ENCODE measurements around the gene FBXL20.
"Not testable (repeated sequence)": the region's sequence is repeated elsewhere in the genome, so short reads cannot be mapped to it uniquely, and the experiment has no call there.

The FBXL20 gene

GRCh38 chr17:39325528-39326240 is 75.7 kb downstream of the FBXL20 start:
- FAIRE-seq = no peak

DNA sequence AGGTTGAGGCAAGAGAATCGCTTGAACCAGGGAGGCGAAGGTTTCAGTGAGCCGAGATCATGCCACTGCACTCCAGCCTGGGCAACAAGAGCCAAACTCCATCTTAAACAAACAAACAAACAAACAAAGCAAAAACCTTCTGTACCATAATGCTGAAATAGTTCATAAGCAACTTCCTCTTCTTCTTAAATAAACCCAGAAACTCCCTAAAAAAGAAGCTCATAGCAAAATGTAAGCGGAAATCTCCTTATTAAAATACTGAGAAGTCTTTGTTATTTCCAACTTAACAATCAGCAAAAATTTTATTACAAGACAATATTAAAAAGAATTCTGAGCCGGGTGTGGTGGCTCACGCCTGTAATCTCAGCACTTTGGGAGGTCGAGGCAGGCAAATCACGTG is 82.8 kb downstream of the FBXL20 start:
- no peak for FAIRE-seq

DNA sequence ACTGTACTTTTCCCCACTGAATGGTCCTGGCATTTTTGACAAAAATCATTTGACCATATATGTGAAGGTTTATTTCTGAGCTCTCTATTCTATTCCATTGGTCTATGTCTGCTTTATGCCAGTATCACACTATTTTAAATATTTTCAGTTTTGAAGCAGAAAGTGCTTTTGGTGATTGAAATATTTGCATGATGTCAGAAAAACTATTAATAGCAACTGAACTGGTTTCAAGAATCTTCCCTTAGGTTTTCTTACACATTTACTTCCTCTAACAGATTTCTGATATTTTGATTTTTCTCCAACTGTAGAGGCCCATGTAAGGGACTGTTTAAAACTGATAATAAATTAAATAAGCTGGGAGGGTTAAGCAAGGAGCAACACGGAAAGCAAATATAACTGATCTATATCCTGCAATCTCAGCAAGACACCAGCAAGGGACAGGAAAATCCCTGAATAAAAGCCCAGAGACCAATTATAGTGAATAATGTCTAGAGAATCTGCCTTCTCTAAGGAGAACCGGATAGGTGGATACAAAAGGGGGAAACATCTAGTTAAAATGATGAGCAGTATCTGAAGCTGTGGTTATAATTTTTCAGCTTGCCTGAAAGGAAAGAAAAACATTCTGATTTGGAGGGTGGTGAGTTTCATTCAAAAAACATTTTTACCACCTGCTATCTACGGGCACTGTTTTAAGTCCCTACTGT is 94.8 kb downstream of the FBXL20 start:
- no peak for FAIRE-seq

GRCh38 chr17:39305978-39306377 is 95.4 kb downstream of the FBXL20 start:
- FAIRE-seq = no peak

GRCh38 chr17:39304188-39304587 is 97.2 kb downstream of the FBXL20 start:
- FAIRE-seq = no peak

DNA sequence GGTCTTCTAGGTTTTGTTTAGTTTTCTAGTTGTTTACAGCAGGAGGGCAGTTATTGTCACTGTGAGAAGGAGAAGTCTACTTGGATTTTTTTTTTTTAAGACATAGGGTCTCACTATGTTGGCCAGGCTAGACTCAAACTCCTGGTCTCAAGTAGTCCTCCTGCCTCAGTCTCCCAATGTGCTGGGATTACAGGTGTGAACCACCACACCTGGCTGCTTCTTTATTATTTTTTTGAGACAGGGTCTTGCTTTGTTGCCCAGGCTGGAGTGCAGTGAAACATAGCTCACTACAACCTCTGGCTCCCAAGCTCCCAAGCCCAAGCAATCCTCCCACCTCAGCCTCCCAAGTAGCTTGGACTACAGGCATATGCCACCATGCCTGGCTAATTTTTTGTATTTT is 107.4 kb downstream of the FBXL20 start:
- FAIRE-seq = no peak

GRCh38 chr17:39292546-39292945 is 108.9 kb downstream of the FBXL20 start:
- FAIRE-seq = not testable (repeated sequence)

GRCh38 chr17:39286513-39286912 is 114.9 kb downstream of the FBXL20 start:
- not testable (repeated sequence) for FAIRE-seq

- no peak for FAIRE-seq
Observed at GRCh38 chr17:39284685-39285084, 116.7 kb downstream of the FBXL20 start.

- no peak for FAIRE-seq
Observed at GRCh38 chr17:39283896-39284295, 117.5 kb downstream of the FBXL20 start.

- FAIRE-seq = no peak
Observed at GRCh38 chr17:39283098-39283497, 118.3 kb downstream of the FBXL20 start.

GRCh38 chr17:39281806-39282205 is 119.6 kb downstream of the FBXL20 start:
- FAIRE-seq = no peak

- not testable (repeated sequence) for FAIRE-seq
Observed at GRCh38 chr17:39278246-39278645, 123.2 kb downstream of the FBXL20 start.

GRCh38 chr17:39277110-39277509 is 124.3 kb downstream of the FBXL20 start:
- FAIRE-seq = no peak

DNA sequence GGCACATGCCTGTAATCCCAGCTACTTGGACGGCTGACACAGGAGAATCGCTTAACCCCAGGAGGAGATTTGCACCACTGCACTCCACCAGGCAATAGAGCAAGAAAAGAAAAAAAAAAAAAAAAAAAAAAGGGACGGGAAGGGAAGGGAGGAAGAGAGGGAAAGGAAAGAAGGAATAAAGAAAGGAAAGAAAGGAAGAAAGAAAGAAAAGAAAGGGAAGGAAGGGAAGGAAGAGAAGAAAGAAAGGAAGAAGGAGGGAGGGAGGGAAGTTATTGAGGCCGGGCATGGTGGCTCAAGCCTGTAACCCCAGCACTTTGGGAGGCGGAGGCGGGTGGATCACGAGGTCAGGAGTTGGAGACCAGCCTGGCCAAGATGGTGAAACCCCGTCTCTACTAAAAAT is 125.3 kb downstream of the FBXL20 start:
- no peak for FAIRE-seq

DNA sequence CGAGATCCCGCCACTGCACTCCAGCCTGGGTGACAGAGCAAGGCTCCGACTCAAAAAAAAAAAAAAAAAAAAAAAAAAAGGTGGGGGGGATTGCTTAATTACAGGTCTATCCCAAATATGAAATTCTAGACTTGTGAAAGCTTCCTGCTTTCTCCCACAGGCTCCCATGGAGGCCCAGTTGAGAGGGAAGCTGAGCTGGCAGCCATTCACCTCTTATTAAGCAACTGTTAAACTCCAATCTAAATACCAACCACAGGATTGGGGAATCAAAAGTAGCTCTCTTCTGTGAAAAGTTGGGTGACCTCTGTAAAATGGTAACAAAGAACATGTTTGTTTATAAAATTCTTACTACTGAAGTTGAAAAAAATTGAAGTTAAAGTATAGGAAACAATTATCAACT is 129.9 kb downstream of the FBXL20 start:
- no peak for FAIRE-seq

GRCh38 chr17:39270923-39271322 is 130.5 kb downstream of the FBXL20 start:
- no peak for FAIRE-seq

DNA sequence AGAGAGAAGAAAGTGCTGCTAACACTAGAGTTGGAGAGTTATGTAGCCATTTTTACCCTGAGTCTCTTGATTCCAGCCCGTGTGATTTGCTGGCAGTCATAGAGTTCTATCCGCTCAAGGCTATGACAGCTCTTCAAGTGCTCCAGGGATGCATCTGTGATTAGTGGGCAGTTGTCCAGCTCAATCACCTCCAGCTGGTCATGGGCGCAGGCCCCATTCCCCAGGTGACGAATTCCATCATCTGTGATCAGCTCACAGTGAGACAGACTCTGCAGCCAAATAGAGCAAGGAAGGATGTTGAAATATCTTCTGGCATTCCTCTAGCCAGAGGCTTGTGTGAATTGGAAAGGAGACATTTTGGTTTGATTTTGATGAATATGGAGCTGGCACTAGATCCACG is 137.3 kb downstream of the FBXL20 start:
- no peak for FAIRE-seq

GRCh38 chr17:39261286-39261685 is 140.1 kb downstream of the FBXL20 start:
- no peak for FAIRE-seq

DNA sequence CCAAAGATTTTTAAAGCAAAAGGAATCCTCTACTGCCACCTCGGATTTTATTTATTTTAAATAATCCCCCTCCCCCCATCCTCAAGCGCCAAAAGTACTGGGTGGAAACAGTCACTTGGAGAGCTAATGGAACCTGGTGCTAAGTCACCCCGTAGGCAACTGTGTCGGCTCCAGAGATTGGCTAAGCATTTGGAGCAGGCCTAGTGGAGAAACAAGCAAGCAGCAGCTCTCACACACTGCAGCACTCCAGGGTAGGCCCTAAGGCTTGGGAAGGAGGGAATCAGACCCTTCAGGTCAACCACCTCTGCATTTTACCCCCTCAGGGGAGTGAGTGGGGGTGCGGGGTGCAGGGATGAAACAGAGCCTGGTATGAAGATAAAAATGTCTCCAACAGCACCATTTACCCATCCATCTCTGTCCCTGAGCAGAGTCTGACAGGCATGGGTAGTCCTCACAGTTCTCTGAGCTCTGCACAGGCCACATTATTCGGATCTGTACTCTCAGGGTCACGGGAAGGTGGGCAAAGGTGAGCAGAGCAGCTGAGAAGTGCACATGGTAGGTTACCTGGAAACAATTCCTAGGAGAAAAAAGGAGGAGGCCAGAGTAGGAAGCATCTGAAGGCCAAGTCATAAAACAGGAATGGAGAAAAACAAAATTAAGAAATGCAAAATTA is 148.5 kb downstream of the FBXL20 start:
- FAIRE-seq = no peak

- no peak for FAIRE-seq
Observed at GRCh38 chr17:39251997-39252396, 149.4 kb downstream of the FBXL20 start.

DNA sequence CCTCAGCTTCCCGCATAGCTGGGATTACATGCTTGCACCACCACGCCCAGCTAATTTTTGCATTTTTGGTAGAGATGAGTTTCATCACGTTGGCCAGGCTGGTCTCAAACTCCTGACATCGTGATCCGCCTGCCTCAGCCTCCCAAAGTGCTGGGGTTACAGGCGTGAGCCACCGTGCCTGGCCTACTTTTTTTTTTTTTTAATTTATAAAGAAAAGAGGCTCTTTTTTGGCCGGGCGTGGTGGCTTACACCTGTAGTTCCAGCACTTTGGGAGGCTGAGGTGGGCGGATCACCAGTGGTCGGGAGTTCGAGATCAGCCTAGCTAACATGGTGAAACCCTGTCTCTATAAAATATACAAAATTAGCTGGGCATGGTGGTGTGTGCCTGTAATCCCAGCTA is 151.3 kb downstream of the FBXL20 start:
- not testable (repeated sequence) for FAIRE-seq

DNA sequence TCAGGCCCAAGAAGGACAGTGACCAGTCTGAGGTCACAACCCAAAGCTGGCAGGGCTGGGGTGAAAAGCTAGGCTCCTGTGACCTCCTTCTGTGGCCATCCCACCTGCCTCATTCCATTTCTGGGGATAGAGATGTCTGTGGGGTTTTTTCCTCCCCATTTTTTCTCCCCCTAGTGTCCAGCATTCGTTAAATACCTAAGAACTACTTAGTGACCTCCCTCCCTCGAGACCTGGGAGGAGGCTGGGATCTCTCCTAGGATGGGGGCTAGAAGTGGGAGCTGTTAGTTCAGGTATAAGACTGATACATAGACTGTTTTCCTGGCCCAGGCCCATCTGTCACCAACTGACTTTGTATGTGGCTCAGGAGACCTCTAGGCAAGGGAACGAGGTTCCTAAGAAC is 155.2 kb downstream of the FBXL20 start:
- no peak for FAIRE-seq

All from colon (tissue), 2 donors.